IMR-90 (cell line): ENCODE results near the gene PGA4. TPM values are rescaled to one million over a fixed set of nuclear protein-coding genes. Genes with fewer than 3 reads are reported as not detected.
"Not testable (repeated sequence)": the region's sequence is repeated elsewhere in the genome, so short reads cannot be mapped to it uniquely, and the experiment has no call there.

Source experiments
- ATAC-seq: fragments of 200-7000 bp; cut with Tn5 transposase; 2 replicates; pipeline ENCODE4 v1.9.1; 2020; ENCODE audit warnings: low read depth, mild to moderate bottlenecking, moderate library complexity
- BruUV-seq: library from RNA; stranded (reverse); fragments of 400-500 nt; replicated peaks from 2 replicates; lab custom pipeline; 2021; lab: Mats Ljungman, UMichigan
- CTCF ChIA-PET: fragments of 300-600 bp; formaldehyde crosslinking; extraction: SDS; loops from one replicate; lab custom pipeline; 2021; ENCODE audit warnings: antibody characterized with exemption; lab: Yijun Ruan, JAX
- POLR2A ChIA-PET: fragments of 300-600 bp; sonication (Branson Sonifier 250); formaldehyde crosslinking; loops from one replicate; lab custom pipeline; 2022; ENCODE audit warnings: antibody characterized with exemption; ENCODE audit not compliant: unreplicated experiment; lab: Charles Lee
- DNase-seq: peaks from one replicate; pipeline ENCODE4 v3.0.0; 2013
- H2AFZ ChIP-seq: replicated peaks from 2 replicates; pipeline ENCODE3; 2013; ENCODE audit warnings: low read length, mild to moderate bottlenecking; ENCODE audit not compliant: poor library complexity
- H2AK5ac ChIP-seq: 2 replicates; pipeline ENCODE4 v1.6.1; 2013; ENCODE audit warnings: low read depth, low read length, inconsistent platforms
- H2AK9ac ChIP-seq: replicated peaks from 2 replicates; pipeline ENCODE3; 2013; ENCODE audit warnings: mild to moderate bottlenecking, low read depth, low read length, moderate library complexity; ENCODE audit not compliant: poor library complexity
- H2BK120ac ChIP-seq: 2 replicates; pipeline ENCODE4 v1.6.1; 2013; ENCODE audit warnings: low read depth, low read length, inconsistent platforms
- H2BK15ac ChIP-seq: 3 replicates; pipeline ENCODE4 v1.6.1; 2013; ENCODE audit warnings: low read depth, low read length, inconsistent platforms
- H2BK20ac ChIP-seq: 2 replicates; pipeline ENCODE4 v1.6.1; 2013; ENCODE audit warnings: low read depth, mild to moderate bottlenecking, inconsistent platforms, low read length, moderate library complexity
- H2BK5ac ChIP-seq: 2 replicates; pipeline ENCODE4 v1.6.1; 2013; ENCODE audit warnings: mild to moderate bottlenecking, low read depth, low read length, inconsistent platforms; ENCODE audit not compliant: poor library complexity, severe bottlenecking
- H3K14ac ChIP-seq: replicated peaks from 2 replicates; pipeline ENCODE4 v1.6.1; 2013; ENCODE audit warnings: low read depth, low read length, inconsistent platforms
- H3K18ac ChIP-seq: 2 replicates; pipeline ENCODE4 v1.6.1; 2013; ENCODE audit warnings: low read depth, low read length, control low read depth
- H3K23ac ChIP-seq: 2 replicates; pipeline ENCODE4 v1.6.1; 2013; ENCODE audit warnings: low read depth, low read length, inconsistent platforms
- H3K27ac ChIP-seq: 2 replicates; pipeline ENCODE4 v1.5.1; 2013; ENCODE audit warnings: mild to moderate bottlenecking, control low read depth, low read length; ENCODE audit not compliant: insufficient read depth
- H3K27me3 ChIP-seq: 2 replicates; pipeline ENCODE4 v1.6.1; 2013; ENCODE audit warnings: low read length; ENCODE audit not compliant: control insufficient read depth, insufficient read depth
- H3K36me3 ChIP-seq: 2 replicates; pipeline ENCODE4 v1.6.1; 2013; ENCODE audit warnings: low read length, mixed read lengths; ENCODE audit not compliant: control insufficient read depth, insufficient read depth
- H3K4ac ChIP-seq: 2 replicates; pipeline ENCODE4 v1.6.1; 2013; ENCODE audit warnings: low read depth, low read length, inconsistent platforms
- H3K4me1 ChIP-seq: 2 replicates; pipeline ENCODE4 v1.6.1; 2013; ENCODE audit warnings: low read length, mixed read lengths; ENCODE audit not compliant: control insufficient read depth, insufficient read depth
- H3K4me2 ChIP-seq: 2 replicates; pipeline ENCODE4 v1.6.1; 2013; ENCODE audit warnings: low read depth, mild to moderate bottlenecking, control low read depth, low read length, moderate library complexity
- H3K4me3 ChIP-seq: 2 replicates; pipeline ENCODE4 v1.5.1; 2013; ENCODE audit warnings: low read depth, mild to moderate bottlenecking, control low read depth, low read length, moderate library complexity; ENCODE audit not compliant: insufficient read depth
- H3K56ac ChIP-seq: 2 replicates; pipeline ENCODE4 v1.6.1; 2013; ENCODE audit warnings: low read length, inconsistent platforms; ENCODE audit not compliant: insufficient read depth; ENCODE audit errors: extremely low read depth
- H3K79me1 ChIP-seq, 2 experiments: 2 replicates each; pipeline ENCODE4 v1.6.1; 2013; ENCODE audit warnings: low read length in 2 of 2, inconsistent platforms in 1 of 2, low read depth in 1 of 2
- H3K9ac ChIP-seq: 2 replicates; pipeline ENCODE4 v1.6.1; 2013; ENCODE audit warnings: low read depth, low read length, control low read depth
- H3K9me1 ChIP-seq: 2 replicates; pipeline ENCODE4 v1.6.1; 2013; ENCODE audit warnings: low read length, inconsistent platforms; ENCODE audit not compliant: insufficient read depth
- H3K9me3 ChIP-seq: 2 replicates; pipeline ENCODE4 v1.6.1; 2013; ENCODE audit warnings: low read length; ENCODE audit not compliant: control insufficient read depth, insufficient read depth
- H4K20me1 ChIP-seq: 2 replicates; pipeline ENCODE4 v1.6.1; 2013; ENCODE audit warnings: low read length, inconsistent platforms; ENCODE audit not compliant: insufficient read depth
- H4K5ac ChIP-seq: 2 replicates; pipeline ENCODE4 v1.6.1; 2013; ENCODE audit warnings: mild to moderate bottlenecking, low read depth, low read length, control low read depth
- H4K8ac ChIP-seq, 2 experiments: 2 replicates each; pipeline ENCODE4 v1.6.1; 2013; ENCODE audit warnings: low read depth in 2 of 2, low read length in 2 of 2, control low read depth in 1 of 2, inconsistent platforms in 1 of 2
- H4K91ac ChIP-seq: 2 replicates; pipeline ENCODE4 v1.6.1; 2013; ENCODE audit warnings: low read depth, low read length, inconsistent platforms; ENCODE audit not compliant: insufficient read depth
- BHLHE40 ChIP-seq: fragments of 150-350 bp; IDR thresholded peaks from 2 replicates; pipeline ENCODE4 v1.6.1; 2016; ENCODE audit warnings: mild to moderate bottlenecking, low read depth, low read length
- WGBS, 2 experiments: methylation state at CpG; one replicate each; pipeline versions ENCODE4 v1.1.5 to v1.1.7; 2013; ENCODE audit warnings: missing lambda C conversion rate in 2 of 2; ENCODE audit not compliant: insufficient read length in 1 of 2; ENCODE audit errors: extremely low coverage in 2 of 2; 5-methylcytosine and 5-hydroxymethylcytosine counted together
- dilution Hi-C: fragments of 300-500 bp; cut with HindIII; formaldehyde crosslinking; loops from one replicate; pipeline ENCODE4 v1.14.3; 2018; ENCODE audit warnings: low sequenced_read_pairs; ENCODE audit not compliant: unreplicated experiment
- in situ Hi-C: fragments of 300-500 bp; cut with MboI; formaldehyde crosslinking; loops from 3 replicates; pipeline ENCODE4 v1.14.3; 2019; ENCODE audit warnings: low sequenced_read_pairs, inconsistent platforms, mixed read lengths
- intact Hi-C: fragments of 100-400 bp; cut with micrococcal nuclease; formaldehyde crosslinking; loops from 2 replicates; pipeline ENCODE4 v1.10.0; 2022
- polyA plus RNA-seq, 3 experiments: library from polyadenylated mRNA; depleted of rRNA; stranded (reverse); fragments of >200 nt; gene quantifications; 2 replicates each; pipeline ENCODE4 v1.2.3, GENCODE V29; 2012; ENCODE audit warnings: low replicate concordance in 1 of 3
- total RNA-seq: library from RNA; depleted of rRNA; stranded (reverse); fragments of >200 nt; gene quantifications from 2 replicates; pipeline ENCODE4 v1.2.3, GENCODE V29; 2012

PGA4 gene
- total and polyA plus RNA-seq, 2 of the 4 experiments (the other 2 are of a cell fraction), result not detected

DNA sequence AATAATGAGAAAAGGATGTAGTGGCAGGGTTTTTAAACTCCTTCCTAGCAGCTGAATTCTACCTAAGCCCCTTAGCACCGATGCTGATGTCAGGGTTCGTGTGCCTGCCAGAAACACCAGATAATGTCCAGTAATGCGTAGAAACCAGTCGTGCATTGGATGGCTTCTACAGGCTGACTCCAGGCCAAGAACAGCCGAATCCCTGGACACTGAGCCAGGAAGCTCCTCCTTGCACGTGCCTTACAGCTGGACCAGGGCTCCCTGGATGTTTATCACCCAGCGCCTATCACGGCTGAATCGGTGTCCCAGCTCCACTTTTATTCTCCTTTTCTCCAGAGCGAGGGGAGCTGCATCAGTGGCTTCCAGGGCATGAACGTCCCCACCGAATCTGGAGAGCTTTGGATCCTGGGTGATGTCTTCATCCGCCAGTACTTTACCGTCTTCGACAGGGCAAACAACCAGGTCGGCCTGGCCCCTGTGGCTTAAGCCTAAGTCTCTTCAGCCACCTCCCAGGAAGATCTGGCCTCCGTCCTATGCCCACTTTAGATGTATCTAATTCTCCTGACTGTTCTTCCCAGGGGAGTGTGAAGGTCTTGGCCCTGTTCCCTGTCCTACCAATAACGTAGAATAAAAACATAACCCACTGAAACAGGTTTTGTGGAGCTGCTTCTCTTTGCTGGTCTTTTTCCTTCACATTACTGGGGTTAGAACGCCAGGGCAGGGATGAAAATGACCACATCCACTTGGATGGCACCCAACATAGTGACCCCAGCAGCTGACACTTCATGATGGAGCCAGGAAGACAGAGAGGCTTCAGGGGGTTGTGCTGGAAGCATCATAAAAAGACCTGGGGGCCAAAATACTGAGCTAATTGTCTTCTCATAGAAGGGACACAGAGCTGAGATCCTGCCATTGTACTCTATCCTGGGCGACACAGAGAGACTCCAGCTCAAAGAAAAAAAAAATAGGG lies 28.9 kb downstream of the PGA4 start:
- H3K4me3 ChIP-seq, H3K56ac ChIP-seq, CTCF ChIA-PET, BruUV-seq, H2BK5ac ChIP-seq, H2BK120ac ChIP-seq, H2BK15ac ChIP-seq, H3K9me1 ChIP-seq, intact Hi-C loops, H3K36me3 ChIP-seq, H4K8ac ChIP-seq, dilution Hi-C loops, H3K14ac ChIP-seq, H2AFZ ChIP-seq, H3K27me3 ChIP-seq, H3K4me2 ChIP-seq, H4K91ac ChIP-seq, in situ Hi-C loops, H3K9ac ChIP-seq, H4K5ac ChIP-seq, POLR2A ChIA-PET, H2AK5ac ChIP-seq, H3K23ac ChIP-seq, ATAC-seq, H2BK20ac ChIP-seq, H3K79me1 ChIP-seq, H3K9me3 ChIP-seq, H3K4ac ChIP-seq, H3K4me1 ChIP-seq, H3K18ac ChIP-seq, H3K27ac ChIP-seq, H2AK9ac ChIP-seq, H4K20me1 ChIP-seq: not testable (repeated sequence)
- peak; percentile 17 for DNase-seq
- TF ChIP-seq BHLHE40, result peak; percentile 37; the same call in 1 of the 2 replicates
- 38% methylated on average over 5 of the region's 20 CpGs; no CpG with 5 or more reads in 1 of the 2 experiments for WGBS, 2 experiments

DNA sequence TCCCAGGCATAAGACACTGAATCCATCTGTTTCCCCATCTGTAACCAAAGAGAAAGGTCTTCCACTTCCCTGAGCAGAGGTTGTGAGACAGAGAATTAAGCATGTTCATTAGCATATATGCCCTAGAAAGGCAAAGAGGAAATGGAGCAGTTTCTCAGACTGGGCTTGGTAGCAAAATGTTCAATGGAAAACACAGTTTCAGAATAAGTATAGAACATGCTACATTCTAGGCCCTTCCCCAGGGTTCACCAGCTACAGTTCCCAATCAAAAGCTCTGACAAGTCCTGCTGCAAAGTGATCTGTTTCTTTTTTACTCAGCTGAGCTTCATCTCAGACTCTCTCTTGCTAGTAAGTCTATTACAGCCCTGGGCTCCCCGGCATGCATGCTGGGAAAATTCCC lies 30.2 kb downstream of the PGA4 start:
- H3K79me1 ChIP-seq, H2AFZ ChIP-seq, H2AK5ac ChIP-seq, H4K20me1 ChIP-seq, ATAC-seq, H4K5ac ChIP-seq, H3K27ac ChIP-seq, H3K4me2 ChIP-seq, H3K9ac ChIP-seq, DNase-seq, H3K18ac ChIP-seq, H3K23ac ChIP-seq, H3K56ac ChIP-seq, H3K4ac ChIP-seq, H2BK120ac ChIP-seq, H2BK20ac ChIP-seq, CTCF ChIA-PET, H2BK5ac ChIP-seq, H3K9me1 ChIP-seq, BruUV-seq, H3K36me3 ChIP-seq, H3K14ac ChIP-seq, H2AK9ac ChIP-seq, H3K9me3 ChIP-seq, POLR2A ChIA-PET, H2BK15ac ChIP-seq, dilution Hi-C loops, H3K4me3 ChIP-seq, H4K91ac ChIP-seq, H3K27me3 ChIP-seq, intact Hi-C loops, H4K8ac ChIP-seq, H3K4me1 ChIP-seq, in situ Hi-C loops: not testable (repeated sequence)
- WGBS, 2 experiments, result no CpG with 5 or more reads among the region's 1 CpG
